Esophagus muscularis mucosa (tissue), 4 donors: ENCODE measurements around the gene KNOP1. TPM values are rescaled to one million over a fixed set of nuclear protein-coding genes. Genes with fewer than 3 reads are reported as not detected.
A peak's percentile ranks its signal among the peaks of the same experiment; 100 is the strongest.

ENCODE experiments used
- DNase-seq: peaks from one replicate; pipeline ENCODE4 v3.0.0-alpha.2; 2017; ENCODE audit errors: extremely low spot score
- H3K27ac ChIP-seq, 4 donors: fragments of 200-600 bp; sonication (generic); replicated peaks in 1 of 4; 1 replicate in 3 of 4; 2 replicates in 1 of 4; pipeline ENCODE4 v1.5.1; 2016 to 2019; ENCODE audit warnings: mild to moderate bottlenecking in 1 of 4
- H3K27me3 ChIP-seq, 4 donors: fragments of 200-600 bp; sonication (generic); one replicate each; pipeline versions ENCODE4 v1.5.1 to v1.6.0; 2016 to 2019
- H3K36me3 ChIP-seq, 4 donors: fragments of 200-600 bp; sonication (generic); one replicate each; pipeline ENCODE4 v1.5.1; 2016 to 2019
- H3K4me1 ChIP-seq, 4 donors: fragments of 200-600 bp; sonication (generic); one replicate each; pipeline ENCODE4 v1.5.1; 2016 to 2019
- H3K4me3 ChIP-seq, 4 donors: fragments of 200-600 bp; sonication (generic); 1 replicate in 2 of 4; 2 replicates in 2 of 4; pipeline ENCODE4 v1.5.1; 2016 to 2019; ENCODE audit warnings: mild to moderate bottlenecking in 4 of 4, moderate library complexity in 1 of 4
- H3K9me3 ChIP-seq, 4 donors: fragments of 200-600 bp; sonication (generic); 1 replicate in 3 of 4; 2 replicates in 1 of 4; pipeline ENCODE4 v1.5.1; 2016 to 2019
- EP300 ChIP-seq: sonication (generic); formaldehyde crosslinking; IDR thresholded peaks from one replicate; pipeline ENCODE4 v1.6.1; 2017; ENCODE audit warnings: antibody characterized with exemption
- POLR2A ChIP-seq: fragments of 450-650 bp; IDR thresholded peaks from one replicate; pipeline ENCODE4 v1.6.1; 2017; ENCODE audit warnings: antibody characterized with exemption, moderate library complexity, mild to moderate bottlenecking, low read depth
- POLR2AphosphoS5 ChIP-seq, 2 donors: sonication (generic); formaldehyde crosslinking; IDR thresholded peaks; one replicate each; pipeline ENCODE4 v1.6.1; 2017; ENCODE audit warnings: antibody characterized with exemption in 2 of 2
- WGBS: methylation state at CpG from one replicate; pipeline ENCODE4 v1.1.5; 2018; 5-methylcytosine and 5-hydroxymethylcytosine counted together
- intact Hi-C: fragments of 100-400 bp; cut with DNase I; formaldehyde crosslinking; loops from one replicate; pipeline ENCODE4 v1.15.1; 2023
- total RNA-seq, 4 donors: library from RNA; depleted of rRNA; stranded (reverse); fragments of >200 nt; gene quantifications; one replicate each; pipeline versions ENCODE4 v1.1.0 to v1.2.1, GENCODE V29; 2016
- TF ChIP-seq, protein P1 (sequence below), 3 experiments: fragments of 200-600 bp in 2 of 3; fragments of 450-650 bp in 1 of 3; sonication (generic) in 2 of 3; IDR thresholded peaks; one replicate each; pipeline ENCODE4 v1.5.1; 2017 to 2019; ENCODE audit warnings: antibody characterized with exemption in 3 of 3, mild to moderate bottlenecking in 2 of 3, moderate library complexity in 1 of 3

Gene KNOP1, protein sequence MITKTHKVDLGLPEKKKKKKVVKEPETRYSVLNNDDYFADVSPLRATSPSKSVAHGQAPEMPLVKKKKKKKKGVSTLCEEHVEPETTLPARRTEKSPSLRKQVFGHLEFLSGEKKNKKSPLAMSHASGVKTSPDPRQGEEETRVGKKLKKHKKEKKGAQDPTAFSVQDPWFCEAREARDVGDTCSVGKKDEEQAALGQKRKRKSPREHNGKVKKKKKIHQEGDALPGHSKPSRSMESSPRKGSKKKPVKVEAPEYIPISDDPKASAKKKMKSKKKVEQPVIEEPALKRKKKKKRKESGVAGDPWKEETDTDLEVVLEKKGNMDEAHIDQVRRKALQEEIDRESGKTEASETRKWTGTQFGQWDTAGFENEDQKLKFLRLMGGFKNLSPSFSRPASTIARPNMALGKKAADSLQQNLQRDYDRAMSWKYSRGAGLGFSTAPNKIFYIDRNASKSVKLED
- 1 to 10 TPM; 7.3 to 9.9 (median 9.1) TPM for total RNA-seq

- no CpG with 5 or more reads among the region's 88 CpGs for WGBS
- Histone ChIP-seq H3K9me3 (no peaks in the 10 kb centered on the region), H3K27ac (peak within 1 kb of the TSS; percentile 77 to 93 (median 86)), H3K4me3 (peak within 1 kb of the TSS; percentile 86 to 97 (median 92)), H3K36me3 (peaks cover 0 to 18% (median 12%) of the 10 kb centered on the region in 4 donors), H3K27me3 (no peaks in the 10 kb centered on the region), H3K4me1 (peaks cover 29 to 40% (median 34%) of the 10 kb centered on the region in 4 donors)
- intact Hi-C loops = loop anchor here (5.0 to 10.0 kb wide), 2 partner anchors 163 to 169 kb away; partner anchors contain the start of gene VPS35L
- TF ChIP-seq POLR2AphosphoS5 (IDR thresholded peaks at IDR 0.05) = peak; percentile 86 to 89
- TF ChIP-seq, protein P1, sequence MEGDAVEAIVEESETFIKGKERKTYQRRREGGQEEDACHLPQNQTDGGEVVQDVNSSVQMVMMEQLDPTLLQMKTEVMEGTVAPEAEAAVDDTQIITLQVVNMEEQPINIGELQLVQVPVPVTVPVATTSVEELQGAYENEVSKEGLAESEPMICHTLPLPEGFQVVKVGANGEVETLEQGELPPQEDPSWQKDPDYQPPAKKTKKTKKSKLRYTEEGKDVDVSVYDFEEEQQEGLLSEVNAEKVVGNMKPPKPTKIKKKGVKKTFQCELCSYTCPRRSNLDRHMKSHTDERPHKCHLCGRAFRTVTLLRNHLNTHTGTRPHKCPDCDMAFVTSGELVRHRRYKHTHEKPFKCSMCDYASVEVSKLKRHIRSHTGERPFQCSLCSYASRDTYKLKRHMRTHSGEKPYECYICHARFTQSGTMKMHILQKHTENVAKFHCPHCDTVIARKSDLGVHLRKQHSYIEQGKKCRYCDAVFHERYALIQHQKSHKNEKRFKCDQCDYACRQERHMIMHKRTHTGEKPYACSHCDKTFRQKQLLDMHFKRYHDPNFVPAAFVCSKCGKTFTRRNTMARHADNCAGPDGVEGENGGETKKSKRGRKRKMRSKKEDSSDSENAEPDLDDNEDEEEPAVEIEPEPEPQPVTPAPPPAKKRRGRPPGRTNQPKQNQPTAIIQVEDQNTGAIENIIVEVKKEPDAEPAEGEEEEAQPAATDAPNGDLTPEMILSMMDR (IDR thresholded peaks at IDR 0.05) = peak in 1 of 3 experiments; percentile 10
- peak; percentile 51 for TF ChIP-seq POLR2A
- TF ChIP-seq EP300 = no peak
- peak; percentile 97 for DNase-seq
Observed at GRCh38 chr16:19717741-19718623, at the start of gene KNOP1, which contains the start of gene IQCK. KNOP1 (minus strand) TSS chr16:19718227; CDS start chr16:19715035, 3,192 bp downstream. IQCK (plus strand) TSS chr16:19718271; CDS start chr16:19718307, 36 bp downstream.

- no peak overlapping the region for H3K27ac ChIP-seq
- 93% methylated on average over 13 of the region's 13 CpGs for WGBS
- H3K27me3 ChIP-seq = no peaks in the 10 kb centered on the region
- H3K36me3 ChIP-seq = no peaks in the 10 kb centered on the region
- no peak for DNase-seq
- intact Hi-C loops = no loop called here
- H3K4me3 ChIP-seq = no peak overlapping the region
- no peak for TF ChIP-seq POLR2A
- no peaks in the 10 kb centered on the region for H3K9me3 ChIP-seq
- H3K4me1 ChIP-seq = peaks cover 0 to 13% (median 8%) of the 10 kb centered on the region in 4 donors
Observed at GRCh38 chr16:19767497-19767896, 49.5 kb upstream of the KNOP1 start.

- TF ChIP-seq POLR2A (no peak), EP300 (no peak), POLR2AphosphoS5 (IDR thresholded peaks at IDR 0.05) (no peak)
- TF ChIP-seq, protein P1 (IDR thresholded peaks at IDR 0.05) = no peak
- Histone ChIP-seq H3K36me3 (no peaks in the 10 kb centered on the region), H3K27me3 (no peaks in the 10 kb centered on the region), H3K4me1 (peaks cover 0 to 13% (median 8%) of the 10 kb centered on the region in 4 donors), H3K27ac (no peak overlapping the region), H3K4me3 (no peak overlapping the region), H3K9me3 (no peaks in the 10 kb centered on the region)
- WGBS = 98% methylated on average over 9 of the region's 9 CpGs
- intact Hi-C loops = no loop called here
- DNase-seq = no peak
Observed at GRCh38 chr16:19766988-19767387, 49.0 kb upstream of the KNOP1 start.

- intact Hi-C loops = no loop called here
- no peak for DNase-seq
- no peaks in the 10 kb centered on the region for H3K36me3 ChIP-seq
- no peak overlapping the region for H3K4me3 ChIP-seq
- H3K27me3 ChIP-seq = no peaks in the 10 kb centered on the region
- H3K27ac ChIP-seq = no peak overlapping the region
- no peaks in the 10 kb centered on the region for H3K9me3 ChIP-seq
- 84% methylated on average over 3 of the region's 3 CpGs for WGBS
- H3K4me1 ChIP-seq = peaks cover 0 to 13% (median 8%) of the 10 kb centered on the region in 4 donors
- TF ChIP-seq EP300 = no peak
- TF ChIP-seq, protein P1 (IDR thresholded peaks at IDR 0.05) = no peak
- TF ChIP-seq POLR2A = no peak
- TF ChIP-seq POLR2AphosphoS5 (IDR thresholded peaks at IDR 0.05) = no peak
Observed at GRCh38 chr16:19766554-19766884, 48.5 kb upstream of the KNOP1 start.
